Measurements from ENCODE around the gene RBM10. TPM values are rescaled to one million over a fixed set of nuclear protein-coding genes. Genes with fewer than 3 reads are reported as not detected.

Gene RBM10
- total RNA-seq, 1 experiment from 2014 or later = 69.5 TPM

DNA sequence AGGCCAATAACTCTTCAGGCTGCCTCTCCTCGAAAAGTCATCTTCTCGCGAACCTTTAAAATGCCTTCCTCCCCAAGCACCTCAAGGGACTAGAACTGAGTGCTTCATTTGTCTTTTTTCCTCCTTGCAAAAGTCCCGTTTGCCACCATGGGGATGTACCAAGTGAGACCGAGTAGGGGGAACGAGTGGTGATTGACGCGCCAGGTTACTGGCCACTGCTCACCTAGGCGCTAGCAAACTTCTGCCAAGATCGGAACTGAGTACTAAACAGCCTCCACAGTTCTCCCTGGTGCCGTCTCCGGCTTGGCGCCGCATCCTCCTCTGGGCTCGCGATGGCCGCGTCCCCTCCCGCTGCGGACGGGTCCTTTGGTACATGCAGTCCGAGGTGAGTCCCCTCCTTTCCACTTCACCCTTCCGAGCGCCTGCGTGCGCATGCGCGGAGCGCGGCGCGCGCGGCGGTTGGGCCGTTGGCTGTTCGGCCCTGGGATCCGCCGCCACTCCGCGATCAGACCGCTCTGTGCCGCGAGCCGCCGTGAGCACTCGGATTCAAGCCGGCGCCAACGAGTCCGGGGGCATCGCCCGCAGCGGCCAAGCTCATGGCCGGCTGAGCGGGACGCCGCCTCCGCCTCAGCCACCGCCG, 73.4 kb downstream of the RBM10 start, which contains the start of gene CDK16:
Gene CDK16 (plus strand): TSS at position 402 of the 640 bp plus-strand sequence. CDS start 4,877 bp downstream, outside the sequence.
- Mint-ChIP-seq H3K27ac (ENCODE audit: low read depth, unreplicated experiment) (peak within 1 kb of the TSS; percentile 99), H3K9me3 (ENCODE audit: unreplicated experiment) (no peaks in the 10 kb centered on the region), H3K27me3 (ENCODE audit: insufficient read depth, unreplicated experiment) (no peaks in the 10 kb centered on the region), H3K36me3 (ENCODE audit: insufficient read depth, unreplicated experiment) (peaks cover 48% of the 10 kb centered on the region), H3K4me1 (ENCODE audit: insufficient read depth, unreplicated experiment) (peaks cover 41% of the 10 kb centered on the region), H3K4me3 (ENCODE audit: unreplicated experiment) (peak within 1 kb of the TSS; percentile 82)
- POLR2A ChIA-PET = interaction anchor here (0.6 to 5.7 kb wide), 25 partner anchors 8 to 598 kb away, joined by 3 to 79 read pairs (median 4); partner anchors contain the start of genes NDUFB11, RBM10 and USP11
- peak; percentile 85 for DNase-seq (ENCODE audit: unreplicated experiment)
- TF ChIP-seq, protein P1, sequence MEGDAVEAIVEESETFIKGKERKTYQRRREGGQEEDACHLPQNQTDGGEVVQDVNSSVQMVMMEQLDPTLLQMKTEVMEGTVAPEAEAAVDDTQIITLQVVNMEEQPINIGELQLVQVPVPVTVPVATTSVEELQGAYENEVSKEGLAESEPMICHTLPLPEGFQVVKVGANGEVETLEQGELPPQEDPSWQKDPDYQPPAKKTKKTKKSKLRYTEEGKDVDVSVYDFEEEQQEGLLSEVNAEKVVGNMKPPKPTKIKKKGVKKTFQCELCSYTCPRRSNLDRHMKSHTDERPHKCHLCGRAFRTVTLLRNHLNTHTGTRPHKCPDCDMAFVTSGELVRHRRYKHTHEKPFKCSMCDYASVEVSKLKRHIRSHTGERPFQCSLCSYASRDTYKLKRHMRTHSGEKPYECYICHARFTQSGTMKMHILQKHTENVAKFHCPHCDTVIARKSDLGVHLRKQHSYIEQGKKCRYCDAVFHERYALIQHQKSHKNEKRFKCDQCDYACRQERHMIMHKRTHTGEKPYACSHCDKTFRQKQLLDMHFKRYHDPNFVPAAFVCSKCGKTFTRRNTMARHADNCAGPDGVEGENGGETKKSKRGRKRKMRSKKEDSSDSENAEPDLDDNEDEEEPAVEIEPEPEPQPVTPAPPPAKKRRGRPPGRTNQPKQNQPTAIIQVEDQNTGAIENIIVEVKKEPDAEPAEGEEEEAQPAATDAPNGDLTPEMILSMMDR (IDR thresholded peaks at IDR 0.05; ENCODE audit: unreplicated experiment) = no peak
- intact Hi-C loops (cut with micrococcal nuclease) = no loop called here
- CTCF ChIA-PET = interaction anchor here (0.6 to 1.5 kb wide), 4 partner anchors 19 to 305 kb away, joined by 3 to 7 read pairs (median 4); no protein-coding TSS in a partner anchor
- TSS peak; percentile 14 for BruUV-seq (replicated peaks)

DNA sequence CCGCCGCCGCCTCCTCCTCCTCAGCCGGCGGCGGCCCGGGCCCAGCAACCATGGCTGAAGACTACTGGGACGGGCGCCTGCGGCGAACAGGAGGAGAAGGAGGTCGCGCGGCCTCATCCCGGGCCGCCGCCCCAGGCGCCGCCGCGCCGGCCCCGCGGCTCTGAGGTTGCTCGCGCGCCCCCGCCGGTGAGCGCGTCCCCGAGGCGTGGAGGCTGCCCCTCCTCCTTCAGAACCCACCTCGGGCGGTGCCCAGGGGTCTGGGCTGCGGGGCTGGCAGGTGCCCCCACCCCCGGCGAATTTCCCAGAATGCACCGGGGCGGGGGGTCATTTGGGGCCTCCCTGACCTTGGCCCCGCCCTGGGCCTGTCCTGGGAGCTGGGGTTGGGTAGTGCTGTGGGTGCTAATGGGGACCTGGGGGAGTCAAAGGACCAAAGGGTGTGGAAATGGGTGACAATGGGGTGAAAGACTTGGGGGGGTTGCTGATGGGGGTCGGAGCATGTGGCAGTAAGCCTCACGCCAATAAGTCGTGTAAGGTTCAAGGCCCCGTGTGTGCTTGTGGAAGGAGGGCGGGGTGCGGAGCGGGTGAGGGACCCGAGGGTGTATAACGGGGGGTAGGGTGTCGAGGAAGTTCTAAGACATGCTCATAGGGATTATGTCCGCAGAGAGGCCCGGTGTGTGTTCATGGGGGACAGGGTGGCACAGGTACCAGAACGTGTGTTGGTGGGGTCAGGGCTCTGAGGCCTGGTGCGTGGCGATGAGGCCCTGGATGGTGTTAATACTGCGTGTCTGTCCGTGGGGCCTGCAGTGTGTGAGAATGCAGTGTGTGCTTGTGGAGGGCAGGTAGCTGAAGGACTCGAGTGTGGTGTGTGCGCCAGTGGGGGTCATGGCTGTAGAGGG, 74.1 kb downstream of the RBM10 start:
- Mint-ChIP-seq H3K4me3 (ENCODE audit: unreplicated experiment) (peak overlapping the region; percentile 82), H3K27ac (ENCODE audit: low read depth, unreplicated experiment) (peak overlapping the region; percentile 99), H3K36me3 (ENCODE audit: insufficient read depth, unreplicated experiment) (peaks cover 41% of the 10 kb centered on the region), H3K9me3 (ENCODE audit: unreplicated experiment) (no peaks in the 10 kb centered on the region), H3K27me3 (ENCODE audit: insufficient read depth, unreplicated experiment) (no peaks in the 10 kb centered on the region), H3K4me1 (ENCODE audit: insufficient read depth, unreplicated experiment) (peaks cover 41% of the 10 kb centered on the region)
- intact Hi-C loops (cut with micrococcal nuclease) = no loop called here
- TF ChIP-seq, protein P1 (IDR thresholded peaks at IDR 0.05; ENCODE audit: unreplicated experiment) = no peak
- ChIA-PET CTCF (interaction anchor here (1.4 kb wide), 1 partner anchor 19 kb away, joined by 5 read pairs; no protein-coding TSS in a partner anchor), POLR2A (interaction anchor here (0.6 to 5.7 kb wide), 10 partner anchors 9 to 331 kb away, joined by 3 to 79 read pairs (median 4); partner anchors contain the start of genes NDUFB11, RBM10 and USP11)
- no TSS peak for BruUV-seq (replicated peaks)
- DNase-seq (ENCODE audit: unreplicated experiment) = peak; percentile 38

DNA sequence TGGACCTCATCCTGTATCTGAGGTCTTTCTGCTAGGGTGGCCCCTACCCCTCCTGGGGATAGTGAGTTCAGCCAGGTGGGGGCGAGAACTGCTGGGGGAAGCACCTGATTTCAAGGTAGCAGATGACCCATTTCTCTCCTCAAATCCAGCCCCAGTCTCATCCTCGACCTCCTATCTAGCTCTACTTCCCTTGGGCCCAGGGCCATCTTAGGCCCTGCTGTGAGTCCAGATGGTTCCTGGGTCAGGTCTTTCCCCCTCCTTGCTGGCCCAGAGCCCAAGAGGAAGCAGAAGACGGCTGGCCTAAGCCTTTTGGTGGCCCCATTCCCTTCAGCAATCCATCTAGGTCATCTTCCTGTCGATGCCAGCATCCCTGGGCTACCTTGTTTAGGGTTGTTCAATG, 76.7 kb downstream of the RBM10 start:
- H3K4me3 Mint-ChIP-seq (ENCODE audit: unreplicated experiment) = no peak overlapping the region
- CTCF ChIA-PET = interaction anchor here (0.7 to 1.0 kb wide), 2 partner anchors 34 to 163 kb away, joined by 3 to 4 read pairs; no protein-coding TSS in a partner anchor
- no peaks in the 10 kb centered on the region for H3K9me3 Mint-ChIP-seq (ENCODE audit: unreplicated experiment)
- H3K27me3 Mint-ChIP-seq (ENCODE audit: insufficient read depth, unreplicated experiment) = no peaks in the 10 kb centered on the region
- POLR2A ChIA-PET = interaction anchor here (0.8 to 5.7 kb wide), 2 partner anchors 10 to 31 kb away, joined by 3 to 79 read pairs; partner anchors contain the start of gene USP11
- no TSS peak for BruUV-seq (replicated peaks)
- no peak overlapping the region for H3K27ac Mint-ChIP-seq (ENCODE audit: low read depth, unreplicated experiment)
- H3K36me3 Mint-ChIP-seq (ENCODE audit: insufficient read depth, unreplicated experiment) = peaks cover 55% of the 10 kb centered on the region
- peaks cover 30% of the 10 kb centered on the region for H3K4me1 Mint-ChIP-seq (ENCODE audit: insufficient read depth, unreplicated experiment)
- DNase-seq (ENCODE audit: unreplicated experiment) = no peak
- intact Hi-C loops (cut with micrococcal nuclease) = no loop called here
- TF ChIP-seq, protein P1 (IDR thresholded peaks at IDR 0.05; ENCODE audit: unreplicated experiment) = no peak

Data from MCF 10A (cell line).